GM19395 (cell line): ENCODE measurements around the gene ITPR3.

ENCODE experiments used
- ATAC-seq: cut with Tn5 transposase; IDR thresholded peaks from one replicate; pipeline ENCODE4 v1.9.1; 2021; ENCODE audit warnings: mild to moderate bottlenecking, moderate library complexity; ENCODE audit not compliant: unreplicated experiment

Gene ITPR3

DNA sequence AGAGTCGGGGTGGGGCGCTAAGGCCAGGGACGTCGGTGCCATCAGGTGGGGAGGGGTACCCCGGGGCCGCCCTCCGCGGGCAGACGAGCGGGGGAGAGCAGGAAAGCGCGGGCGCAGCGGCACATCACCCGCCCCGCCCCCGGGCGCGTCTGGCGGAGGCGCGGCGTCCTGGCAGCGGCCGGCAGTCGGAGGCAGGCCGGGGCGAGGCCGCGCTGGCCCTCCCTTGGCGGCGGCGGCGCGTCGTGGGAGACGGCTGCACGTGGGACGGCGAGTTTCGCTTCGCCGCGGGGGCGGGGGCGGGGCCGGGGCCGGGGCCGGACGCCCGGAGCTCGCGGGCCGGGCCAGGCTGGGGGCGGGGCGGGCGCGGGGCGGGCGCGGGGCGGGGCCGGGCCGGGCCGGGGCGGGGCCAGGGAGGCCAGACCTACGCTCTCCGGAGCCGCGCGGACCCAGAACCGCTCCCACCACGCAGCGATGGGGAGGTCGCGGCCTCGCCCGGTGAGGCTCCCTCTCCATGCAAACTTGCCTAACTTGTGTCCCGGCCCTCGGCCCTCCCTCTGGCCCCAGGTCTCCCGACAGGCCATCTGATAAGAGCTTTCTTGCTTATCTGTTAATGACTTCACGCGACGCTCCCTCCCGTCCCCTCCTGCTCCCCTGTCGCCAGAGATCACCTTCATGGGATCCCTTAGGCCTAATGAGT lies 12.5 kb downstream of the ITPR3 start:
- ATAC-seq: no peak

DNA sequence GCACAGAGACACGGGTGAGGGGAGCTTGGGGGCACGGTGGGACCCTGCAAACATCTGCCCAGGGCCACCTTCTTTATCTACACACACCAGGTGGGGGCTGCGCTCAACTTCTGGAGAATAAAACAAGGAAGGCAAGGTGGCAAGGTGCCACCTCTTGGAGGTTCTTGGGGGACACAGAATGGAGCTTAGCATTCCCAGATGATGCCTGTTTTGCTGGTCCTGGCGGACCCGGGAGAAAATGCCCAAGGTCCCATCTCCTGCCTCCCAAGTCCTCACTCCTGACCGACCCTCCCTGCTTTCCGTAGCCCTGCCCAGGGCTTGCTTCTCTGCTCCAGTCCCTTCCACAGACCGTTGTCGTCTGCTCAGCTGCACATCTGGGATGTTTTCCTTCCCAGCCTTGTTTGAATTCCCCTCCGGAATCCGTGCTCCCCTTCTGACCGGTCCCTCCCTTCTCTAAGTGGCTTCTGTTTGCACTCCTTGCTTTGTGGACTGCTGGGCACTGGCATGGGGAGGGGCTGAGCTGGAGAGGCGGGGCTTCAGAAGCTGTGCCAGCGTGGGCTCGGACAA lies 13.1 kb downstream of the ITPR3 start:
- ATAC-seq: no peak

DNA sequence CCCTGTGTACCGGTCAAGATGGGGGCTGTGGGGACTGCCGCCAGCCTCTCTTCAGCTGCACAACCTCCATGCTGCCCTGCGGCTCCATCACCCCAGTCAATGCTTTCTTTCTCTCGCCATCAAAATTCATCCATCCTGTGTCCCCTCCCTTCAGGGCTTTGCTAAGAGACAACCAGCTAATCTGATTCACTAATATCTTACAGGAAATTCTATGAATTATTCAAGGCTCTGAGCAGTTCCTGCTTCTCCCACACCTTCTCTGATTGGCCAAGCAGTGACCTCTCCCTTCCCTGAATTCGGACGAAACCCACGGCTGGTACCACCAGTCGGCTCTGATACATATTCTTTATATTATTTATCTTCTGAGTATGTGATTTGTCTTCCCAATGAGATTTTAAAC lies 13.8 kb downstream of the ITPR3 start:
- ATAC-seq: no peak

DNA sequence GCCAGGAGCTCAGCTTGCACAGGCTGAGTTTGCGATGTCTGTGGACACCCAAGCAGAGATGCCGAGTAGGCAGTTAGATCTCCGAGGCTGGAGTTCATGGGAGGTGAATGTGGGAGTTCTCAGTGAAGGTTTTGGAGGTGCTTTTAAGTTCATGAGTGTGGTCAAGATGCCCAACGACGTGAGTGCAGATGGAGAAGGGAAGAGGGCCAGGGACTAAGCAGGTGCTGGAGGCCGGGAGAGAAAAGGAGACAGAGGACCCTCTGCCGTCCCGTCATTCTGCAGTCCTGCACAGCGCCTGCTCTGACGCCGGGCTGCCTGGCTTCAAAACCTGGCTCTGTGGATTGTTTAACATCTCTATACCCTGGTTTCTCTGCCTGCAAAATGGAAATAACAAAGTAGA lies 15.5 kb downstream of the ITPR3 start:
- no peak for ATAC-seq

DNA sequence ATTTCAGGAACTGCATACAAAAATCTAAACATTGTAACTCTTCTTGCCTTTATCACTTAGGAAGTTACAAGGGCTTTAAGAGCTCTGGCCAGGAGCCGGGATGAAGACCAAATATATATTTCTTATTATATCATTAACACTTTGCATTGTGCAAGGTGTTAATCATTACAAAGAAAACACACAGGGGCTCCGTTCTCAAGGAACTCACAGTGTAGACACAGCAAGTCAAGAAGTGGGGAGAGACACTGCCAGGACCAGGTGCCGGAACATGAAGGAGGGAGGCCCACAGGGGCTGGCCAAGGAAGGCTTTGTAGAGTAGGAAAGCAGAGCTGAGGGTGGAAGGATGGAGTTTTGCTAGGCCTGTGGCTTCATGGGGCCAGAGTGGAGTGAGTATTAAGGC lies 17.4 kb downstream of the ITPR3 start:
- ATAC-seq: no peak

GRCh38 chr6:33639559-33639958 lies 18.4 kb downstream of the ITPR3 start:
- no peak for ATAC-seq

- no peak for ATAC-seq
Observed at GRCh38 chr6:33640361-33640760, 19.2 kb downstream of the ITPR3 start.

DNA sequence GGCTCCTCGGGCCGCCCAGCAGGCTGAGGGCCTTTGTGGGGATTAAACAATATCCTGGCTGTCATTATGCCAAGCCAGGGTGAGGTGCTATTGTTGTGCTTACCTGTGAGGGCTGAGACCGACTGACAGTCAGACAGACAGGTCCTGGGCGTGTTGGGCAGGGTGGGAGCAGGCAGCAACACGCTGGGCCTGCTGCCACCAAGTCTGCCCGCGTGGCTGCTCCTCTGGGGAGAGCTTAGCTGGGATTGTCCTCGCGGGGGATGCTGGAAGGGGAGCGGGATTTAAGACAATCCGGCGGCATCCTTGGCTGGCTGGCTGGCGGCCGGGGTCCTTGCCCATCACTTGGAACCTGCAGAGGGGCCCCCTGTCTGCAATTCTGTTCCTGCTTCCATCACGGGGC lies 20.0 kb downstream of the ITPR3 start:
- no peak for ATAC-seq

- ATAC-seq: no peak
Observed at GRCh38 chr6:33641602-33642001, 20.5 kb downstream of the ITPR3 start.

DNA sequence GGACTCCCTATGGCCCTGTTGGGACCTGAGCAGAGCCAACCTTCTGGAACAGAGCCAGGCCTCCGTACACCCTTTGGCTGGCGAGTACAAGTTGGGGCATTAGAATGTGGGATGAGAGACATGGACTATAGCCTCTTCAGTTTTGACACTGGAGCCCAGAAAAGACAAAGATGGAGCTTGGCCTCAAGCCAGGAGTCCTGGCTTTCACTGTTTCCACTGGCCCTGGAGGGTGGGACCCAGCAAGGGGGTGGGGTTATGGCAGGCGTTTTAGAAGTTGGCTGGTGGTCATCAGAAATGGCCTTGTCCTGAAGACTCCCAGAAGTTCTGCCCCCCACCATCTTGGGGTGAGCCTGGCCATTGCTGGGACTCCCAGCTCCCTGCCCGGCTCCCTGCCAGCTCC lies 21.8 kb downstream of the ITPR3 start:
- ATAC-seq: no peak

DNA sequence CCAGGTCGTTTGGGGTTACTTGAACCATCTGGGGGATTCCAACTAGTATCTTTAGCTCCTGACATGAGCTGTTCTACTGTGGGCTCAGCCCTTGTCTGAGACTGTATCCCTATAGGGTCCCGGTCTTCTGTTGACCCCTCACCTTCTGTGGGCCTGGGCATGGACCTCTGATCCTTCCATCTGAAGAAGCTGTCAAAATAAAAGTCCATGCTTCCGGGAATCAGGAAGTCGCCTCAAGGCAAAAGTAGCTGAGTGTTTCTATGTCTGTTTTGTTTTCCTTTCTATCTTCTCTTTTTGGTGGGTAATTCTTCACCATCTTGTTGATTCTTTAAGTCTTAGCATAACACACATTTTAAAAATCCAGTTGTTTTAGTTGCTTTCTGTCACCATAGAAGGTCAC lies 30.3 kb downstream of the ITPR3 start:
- no peak for ATAC-seq

GRCh38 chr6:33652002-33652401 lies 30.9 kb downstream of the ITPR3 start:
- ATAC-seq: no peak

DNA sequence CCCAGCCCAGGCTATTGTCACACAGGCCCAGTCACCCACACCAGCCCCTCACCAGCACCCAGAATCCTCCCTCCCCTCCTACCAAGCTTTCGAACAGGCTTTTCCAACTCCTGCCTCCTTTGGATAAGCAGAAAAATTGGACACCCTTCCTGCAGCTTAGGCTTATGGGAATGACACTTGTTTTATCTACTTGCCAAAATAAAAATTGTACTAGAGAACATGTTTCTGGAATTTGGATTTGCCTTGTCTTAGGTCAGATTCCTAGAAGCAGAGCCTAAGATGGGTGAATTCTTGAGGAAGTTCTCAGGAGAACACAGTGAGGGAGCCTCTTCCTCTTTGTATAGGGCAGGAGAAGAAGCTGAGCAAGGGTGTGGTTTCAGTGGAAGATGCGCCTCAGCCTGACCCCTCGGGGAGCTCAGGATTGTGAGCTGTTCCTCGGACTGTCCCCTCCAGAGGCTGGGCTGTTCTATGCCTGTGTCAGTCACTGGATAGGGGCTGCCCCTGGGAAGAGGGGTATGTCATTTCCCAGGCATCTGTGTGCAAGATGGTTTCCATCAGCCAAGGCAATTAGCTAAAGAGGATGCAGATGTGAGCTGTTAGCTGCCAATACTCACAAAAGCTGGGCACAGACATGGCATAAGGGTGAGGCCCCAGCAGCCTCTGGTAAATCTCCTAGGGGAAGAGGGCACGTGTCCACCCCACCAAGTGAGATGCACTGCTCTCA lies 33.9 kb downstream of the ITPR3 start:
- no peak for ATAC-seq

DNA sequence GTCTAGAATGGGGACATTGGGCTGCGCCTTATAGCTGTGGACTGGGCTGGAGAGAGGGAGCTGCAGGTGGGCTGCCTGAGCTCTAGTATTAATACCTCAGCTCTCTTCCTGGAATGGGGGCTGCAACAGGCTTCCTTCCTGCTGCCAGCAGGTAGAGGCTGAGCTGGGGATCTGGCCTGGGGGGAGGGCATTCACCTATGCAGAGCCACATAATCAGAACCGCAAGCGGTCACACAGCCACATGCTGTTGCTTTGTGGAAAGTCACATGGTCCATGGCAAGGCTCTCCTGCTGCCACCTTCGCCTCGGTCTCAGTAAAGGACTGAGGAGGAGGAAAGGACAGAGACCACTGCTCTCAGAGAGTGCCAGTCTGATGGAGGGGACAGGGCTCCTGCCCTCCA lies 35.7 kb downstream of the ITPR3 start:
- no peak for ATAC-seq

GRCh38 chr6:33658982-33659689 lies 38.0 kb downstream of the ITPR3 start:
- ATAC-seq: no peak

DNA sequence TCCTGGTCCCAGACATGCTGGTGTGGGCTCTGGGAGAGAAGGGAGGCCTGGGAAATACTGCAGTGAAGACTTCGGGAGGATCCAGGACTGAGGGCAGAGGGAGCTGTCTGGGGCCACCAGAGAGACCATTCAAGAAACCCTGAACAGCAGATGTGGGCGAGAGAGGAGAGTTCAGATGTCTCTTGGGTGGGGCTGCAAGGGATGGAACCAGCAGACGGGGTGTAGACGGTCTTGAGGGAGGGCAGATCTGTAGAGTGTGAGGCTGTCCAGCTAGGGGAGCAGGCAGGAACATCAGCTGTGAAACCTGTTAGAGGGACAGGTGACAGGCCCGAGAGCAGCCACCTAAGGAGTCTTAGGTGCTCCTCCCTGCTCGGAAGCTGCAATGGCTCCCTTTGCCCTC lies 38.9 kb downstream of the ITPR3 start:
- no peak for ATAC-seq

DNA sequence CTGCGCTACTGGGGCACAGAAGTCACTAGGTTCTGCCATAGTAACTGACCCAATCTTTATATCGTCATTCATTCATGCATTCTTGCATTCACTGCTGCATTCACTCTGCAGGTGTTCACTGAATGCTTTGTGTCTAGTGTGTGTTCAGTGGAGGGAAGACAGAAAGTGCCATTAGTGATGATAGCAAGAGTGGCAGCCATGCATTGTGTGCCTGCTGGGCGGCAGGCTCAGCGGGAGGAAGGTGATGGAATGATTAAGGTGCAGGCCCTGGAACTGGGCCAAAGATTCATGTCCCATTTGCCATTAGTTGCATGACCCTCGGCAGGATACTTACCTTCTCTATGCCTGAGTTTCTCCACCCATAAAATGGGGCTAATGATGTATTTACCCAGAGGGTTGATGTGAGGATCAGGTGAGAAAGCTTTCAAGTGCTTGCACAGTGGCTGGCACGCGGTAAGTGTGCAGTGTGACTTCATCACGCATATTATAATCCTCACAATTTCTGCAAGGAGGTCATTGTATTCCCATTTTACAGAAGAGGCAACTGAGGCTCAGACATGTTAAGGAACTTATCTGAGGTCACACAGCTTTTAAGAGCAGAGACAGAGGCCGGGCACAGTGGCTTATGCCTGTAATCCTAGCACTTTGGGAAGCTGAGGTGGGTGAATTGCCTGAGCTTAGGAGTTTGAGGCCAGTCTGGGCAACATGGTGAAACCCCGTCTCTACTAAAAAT lies 40.1 kb downstream of the ITPR3 start:
- ATAC-seq: no peak

DNA sequence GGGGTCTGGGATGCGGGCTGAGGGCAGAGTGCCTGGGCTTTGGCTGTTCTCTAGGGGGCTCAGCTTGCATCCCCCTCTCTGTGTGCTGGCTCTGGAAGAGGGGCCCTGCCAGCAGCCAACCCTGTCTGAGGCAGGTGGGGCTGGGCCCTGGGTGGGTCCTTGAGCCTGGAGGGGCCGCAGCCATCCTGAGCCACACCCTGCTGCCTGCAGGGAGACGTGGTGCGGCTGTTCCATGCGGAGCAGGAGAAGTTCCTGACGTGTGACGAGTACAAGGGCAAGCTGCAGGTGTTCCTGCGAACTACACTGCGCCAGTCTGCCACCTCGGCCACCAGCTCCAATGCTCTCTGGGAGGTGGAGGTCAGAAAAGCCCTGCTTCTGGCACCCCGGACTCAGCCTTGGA lies 41.2 kb downstream of the ITPR3 start:
- no peak for ATAC-seq

- ATAC-seq: no peak
Observed at GRCh38 chr6:33663028-33663427, 41.9 kb downstream of the ITPR3 start.

GRCh38 chr6:33663727-33664449 lies 42.8 kb downstream of the ITPR3 start:
- no peak for ATAC-seq
